NCI-H146 treated with DMSO at 0.1 percent for 48 hours (cell line): ENCODE results near the gene SAA4.
"Not testable (repeated sequence)": the region's sequence is repeated elsewhere in the genome, so short reads cannot be mapped to it uniquely, and the experiment has no call there.

Source experiments
- DNase-seq: peaks from one replicate; lab custom pipeline; 2025; ENCODE audit not compliant: unreplicated experiment; lab: John Stamatoyannopoulos, UW

Gene SAA4

GRCh38 chr11:18191376-18191775 is 45.2 kb downstream of the SAA4 start:
- no peak for DNase-seq

- not testable (repeated sequence) for DNase-seq
These were observed 46.9 kb downstream of the SAA4 start for GRCh38 chr11:18189476-18190245.

- no peak for DNase-seq
These were observed 47.8 kb downstream of the SAA4 start for GRCh38 chr11:18188796-18189195.
